PC-3 (cell line): ENCODE data around the gene ELMO2. TPM values are rescaled to one million over a fixed set of nuclear protein-coding genes. Genes with fewer than 3 reads are reported as not detected.

Experiments used
- ATAC-seq: fragments of 200-7000 bp; cut with Tn5 transposase; 2 replicates; pipeline ENCODE4 v1.9.1; 2020; ENCODE audit warnings: mild to moderate bottlenecking, moderate library complexity
- BruUV-seq: library from RNA; stranded (reverse); fragments of 400-500 nt; replicated peaks from 2 replicates; lab custom pipeline; 2021; lab: Mats Ljungman, UMichigan
- CTCF ChIA-PET: fragments of 300-600 bp; sonication (Branson Sonifier 250); formaldehyde crosslinking; loops from one replicate; lab custom pipeline; 2022; ENCODE audit warnings: antibody characterized with exemption; lab: Charles Lee
- POLR2A ChIA-PET: fragments of 300-600 bp; sonication (Branson Sonifier 250); formaldehyde crosslinking; loops from one replicate; lab custom pipeline; 2022; ENCODE audit warnings: antibody characterized with exemption; ENCODE audit not compliant: unreplicated experiment; lab: Charles Lee
- DNase-seq: peaks from one replicate; pipeline ENCODE4 v3.0.0-alpha.2; 2015
- H2AFZ ChIP-seq: fragments of 300-600 bp; sonication (generic); 2 replicates; pipeline ENCODE4 v1.6.0; 2016; ENCODE audit warnings: antibody characterized with exemption, low read length
- H3F3A ChIP-seq: fragments of 300-600 bp; sonication (generic); one replicate; pipeline ENCODE4 v1.6.0; 2017; ENCODE audit warnings: antibody characterized with exemption, low read length, control low read depth, mild to moderate bottlenecking; ENCODE audit not compliant: unreplicated experiment
- H3K27ac ChIP-seq: fragments of 300-600 bp; sonication (generic); 2 replicates; pipeline ENCODE4 v1.5.1; 2016; ENCODE audit warnings: mild to moderate bottlenecking, low read length
- H3K27me3 ChIP-seq: fragments of 300-600 bp; sonication (generic); 2 replicates; pipeline ENCODE4 v1.6.1; 2016; ENCODE audit warnings: low read length, mixed read lengths
- H3K36me3 ChIP-seq: fragments of 300-600 bp; sonication (generic); 2 replicates; pipeline ENCODE4 v1.6.1; 2016; ENCODE audit warnings: low read depth, mixed run types, low read length, mixed read lengths
- H3K4me1 ChIP-seq: fragments of 300-600 bp; sonication (generic); 2 replicates; pipeline ENCODE4 v1.5.1; 2016; ENCODE audit warnings: low read length; ENCODE audit not compliant: insufficient read depth
- H3K4me2 ChIP-seq: fragments of 300-600 bp; sonication (generic); 2 replicates; pipeline ENCODE4 v1.6.0; 2016; ENCODE audit warnings: low read length
- H3K4me3 ChIP-seq: fragments of 300-600 bp; sonication (generic); 2 replicates; pipeline ENCODE4 v1.5.1; 2016; ENCODE audit warnings: mild to moderate bottlenecking, low read length, mixed read lengths
- H3K79me2 ChIP-seq: fragments of 300-600 bp; sonication (generic); 2 replicates; pipeline ENCODE4 v1.6.1; 2017; ENCODE audit warnings: low read length, mixed read lengths
- H3K9ac ChIP-seq: fragments of 300-600 bp; sonication (generic); 2 replicates; pipeline ENCODE4 v1.6.0; 2016; ENCODE audit warnings: mild to moderate bottlenecking, low read length
- H3K9me2 ChIP-seq: fragments of 300-600 bp; sonication (generic); replicated peaks from 2 replicates; pipeline ENCODE4 v1.6.1; 2016; ENCODE audit warnings: mixed run types, low read length, mixed read lengths
- H3K9me3 ChIP-seq: fragments of 300-600 bp; sonication (generic); 2 replicates; pipeline ENCODE4 v1.6.1; 2016; ENCODE audit warnings: low read length, mixed read lengths
- H4K20me1 ChIP-seq: fragments of 300-600 bp; sonication (generic); 2 replicates; pipeline ENCODE4 v1.6.1; 2016; ENCODE audit warnings: low read length, mixed read lengths
- CTCF ChIP-seq: fragments of 300-600 bp; sonication (generic); conservative IDR thresholded peaks from 2 replicates; pipeline ENCODE4 v1.5.1; 2017; ENCODE audit warnings: antibody characterized with exemption, low read depth, mild to moderate bottlenecking, low read length
- EZH2 ChIP-seq: fragments of 300-600 bp; sonication (generic); IDR thresholded peaks from one replicate; pipeline ENCODE4 v1.6.1; 2017; ENCODE audit warnings: antibody characterized with exemption, mild to moderate bottlenecking, low read length; ENCODE audit not compliant: unreplicated experiment
- EZH2phosphoT487 ChIP-seq: fragments of 300-600 bp; sonication (generic); IDR thresholded peaks from 2 replicates; pipeline ENCODE4 v1.6.1; 2018; ENCODE audit warnings: mild to moderate bottlenecking, antibody characterized with exemption, low read length, borderline replicate concordance
- intact Hi-C: fragments of 100-400 bp; cut with micrococcal nuclease; formaldehyde crosslinking; loops from 2 replicates; pipeline ENCODE4 v1.9.0; 2023
- total RNA-seq: library from RNA; depleted of rRNA; stranded (reverse); fragments of >200 nt; gene quantifications from 2 replicates; pipeline ENCODE4 v1.2.3, GENCODE V29; 2014

The ELMO2 gene
- total RNA-seq, 1 experiment from 2014 or later, result 29.0 TPM

GRCh38 chr20:46351357-46352058, 54.9 kb downstream of the ELMO2 start:
- Histone ChIP-seq H3K27ac (no peak overlapping the region), H3K4me2 (no peak overlapping the region), H4K20me1 (no peaks in the 10 kb centered on the region), H3K9ac (no peak overlapping the region), H3K27me3 (no peaks in the 10 kb centered on the region), H3K4me1 (peaks cover 14% of the 10 kb centered on the region; the same call in 1 of the 2 replicates), H3F3A (no peaks in the 10 kb centered on the region), H3K36me3 (peaks cover 10% of the 10 kb centered on the region; the same call in 1 of the 2 replicates), H3K9me2 (no peaks in the 10 kb centered on the region), H3K79me2 (no peaks in the 10 kb centered on the region), H2AFZ (no peak overlapping the region), H3K4me3 (no peak overlapping the region), H3K9me3 (no peaks in the 10 kb centered on the region)
- no TSS peak for BruUV-seq
- TF ChIP-seq EZH2phosphoT487 (no peak), CTCF (no peak), EZH2 (no peak)
- intact Hi-C loops, result no loop called here
- no peak for DNase-seq
- POLR2A ChIA-PET, result interaction anchor here (0.6 kb wide), 1 partner anchor 10 kb away, joined by 4 read pairs; no protein-coding TSS in a partner anchor
- ATAC-seq, result no peak
- CTCF ChIA-PET, result no interaction called here

GRCh38 chr20:46350986-46351267, 55.5 kb downstream of the ELMO2 start:
- no peak overlapping the region for H3K4me2 ChIP-seq
- no peaks in the 10 kb centered on the region for H3K79me2 ChIP-seq
- no peaks in the 10 kb centered on the region for H4K20me1 ChIP-seq
- peaks cover 10% of the 10 kb centered on the region; the same call in 1 of the 2 replicates for H3K36me3 ChIP-seq
- POLR2A ChIA-PET, result no interaction called here
- H3F3A ChIP-seq, result no peaks in the 10 kb centered on the region
- no peak overlapping the region for H3K9ac ChIP-seq
- peaks cover 14% of the 10 kb centered on the region; the same call in 1 of the 2 replicates for H3K4me1 ChIP-seq
- H3K27ac ChIP-seq, result 0 out of 2 replicates have a peak overlapping the region, but pooled peaks have one; percentile 12
- intact Hi-C loops, result no loop called here
- BruUV-seq, result no TSS peak
- H3K4me3 ChIP-seq, result no peak overlapping the region
- H3K27me3 ChIP-seq, result no peaks in the 10 kb centered on the region
- DNase-seq (no peak), ATAC-seq (no peak)
- CTCF ChIA-PET, result no interaction called here
- TF ChIP-seq EZH2phosphoT487 (no peak), CTCF (no peak), EZH2 (no peak)
- no peaks in the 10 kb centered on the region for H3K9me3 ChIP-seq
- no peak overlapping the region for H2AFZ ChIP-seq
- no peaks in the 10 kb centered on the region for H3K9me2 ChIP-seq
